Uterus (tissue), 2 donors: ENCODE data around the gene CATSPERZ.

Experiments used
- POLR2A ChIP-seq, 2 donors: fragments of 450-650 bp; IDR thresholded peaks; one replicate each; pipeline ENCODE4 v1.6.1; 2016; ENCODE audit warnings: antibody characterized with exemption in 2 of 2, mild to moderate bottlenecking in 1 of 2, moderate library complexity in 1 of 2
- TF ChIP-seq, protein P1 (sequence below), 4 experiments: fragments of 200-600 bp in 2 of 4; fragments of 450-650 bp in 2 of 4; sonication (generic) in 2 of 4; IDR thresholded peaks; one replicate each; pipeline ENCODE4 v1.5.1; 2016 to 2019; ENCODE audit warnings: antibody characterized with exemption in 4 of 4, mild to moderate bottlenecking in 2 of 4, moderate library complexity in 1 of 4

DNA sequence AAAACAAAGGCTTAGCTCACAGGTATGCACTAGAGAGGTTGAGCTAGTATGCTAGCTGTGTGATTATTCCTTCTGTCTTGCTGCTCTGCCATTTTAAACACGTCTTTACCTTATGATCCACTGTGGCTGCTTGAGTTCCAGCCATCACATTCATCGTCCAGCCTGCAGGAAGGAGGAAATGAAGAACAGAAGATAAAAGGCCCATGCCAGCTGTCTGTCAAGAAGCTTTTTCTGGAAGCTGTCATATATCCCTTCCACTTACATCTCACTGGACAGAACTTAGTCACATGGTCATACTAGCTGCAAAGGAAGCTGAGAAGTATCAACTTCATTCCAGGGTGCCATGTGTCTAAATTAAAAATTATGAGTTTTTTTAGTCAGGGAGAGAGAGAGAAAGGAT is 27.2 kb downstream of the CATSPERZ start:
- TF ChIP-seq, protein P1, sequence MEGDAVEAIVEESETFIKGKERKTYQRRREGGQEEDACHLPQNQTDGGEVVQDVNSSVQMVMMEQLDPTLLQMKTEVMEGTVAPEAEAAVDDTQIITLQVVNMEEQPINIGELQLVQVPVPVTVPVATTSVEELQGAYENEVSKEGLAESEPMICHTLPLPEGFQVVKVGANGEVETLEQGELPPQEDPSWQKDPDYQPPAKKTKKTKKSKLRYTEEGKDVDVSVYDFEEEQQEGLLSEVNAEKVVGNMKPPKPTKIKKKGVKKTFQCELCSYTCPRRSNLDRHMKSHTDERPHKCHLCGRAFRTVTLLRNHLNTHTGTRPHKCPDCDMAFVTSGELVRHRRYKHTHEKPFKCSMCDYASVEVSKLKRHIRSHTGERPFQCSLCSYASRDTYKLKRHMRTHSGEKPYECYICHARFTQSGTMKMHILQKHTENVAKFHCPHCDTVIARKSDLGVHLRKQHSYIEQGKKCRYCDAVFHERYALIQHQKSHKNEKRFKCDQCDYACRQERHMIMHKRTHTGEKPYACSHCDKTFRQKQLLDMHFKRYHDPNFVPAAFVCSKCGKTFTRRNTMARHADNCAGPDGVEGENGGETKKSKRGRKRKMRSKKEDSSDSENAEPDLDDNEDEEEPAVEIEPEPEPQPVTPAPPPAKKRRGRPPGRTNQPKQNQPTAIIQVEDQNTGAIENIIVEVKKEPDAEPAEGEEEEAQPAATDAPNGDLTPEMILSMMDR (IDR thresholded peaks at IDR 0.05), result no peak
- no peak for TF ChIP-seq POLR2A (IDR thresholded peaks at IDR 0.05)
